Neural progenitor cell (in vitro differentiated cells): ENCODE data around the gene RAI1. TPM values are rescaled to one million over a fixed set of nuclear protein-coding genes. Genes with fewer than 3 reads are reported as not detected.

Experiments
- DNase-seq: peaks from one replicate; pipeline ENCODE4 v3.0.0-alpha.2; 2016; ENCODE audit warnings: low spot score
- H2AFZ ChIP-seq: fragments of 200-600 bp; sonication (generic); replicated peaks from 2 replicates; pipeline ENCODE4 v1.6.1; 2016; ENCODE audit warnings: antibody characterized with exemption
- H3F3A ChIP-seq: fragments of 200-600 bp; sonication (generic); 2 replicates; pipeline ENCODE4 v1.6.1; 2016; ENCODE audit warnings: antibody characterized with exemption, low read depth
- H3K27ac ChIP-seq: fragments of 200-600 bp; sonication (generic); 2 replicates; pipeline ENCODE4 v1.5.1; 2016; ENCODE audit warnings: mild to moderate bottlenecking
- H3K27me3 ChIP-seq: fragments of 200-600 bp; sonication (generic); 2 replicates; pipeline ENCODE4 v1.6.1; 2016; ENCODE audit warnings: mild to moderate bottlenecking, moderate library complexity
- H3K36me3 ChIP-seq: fragments of 200-600 bp; sonication (generic); 2 replicates; pipeline ENCODE4 v1.5.1; 2016
- H3K4me1 ChIP-seq: fragments of 200-600 bp; sonication (generic); 2 replicates; pipeline ENCODE4 v1.6.1; 2016; ENCODE audit warnings: mixed run types
- H3K4me2 ChIP-seq: fragments of 200-600 bp; sonication (generic); 2 replicates; pipeline ENCODE4 v1.6.1; 2016
- H3K4me3 ChIP-seq: fragments of 200-600 bp; sonication (generic); 2 replicates; pipeline ENCODE4 v1.5.1; 2016
- H3K79me2 ChIP-seq: fragments of 200-600 bp; sonication (generic); 2 replicates; pipeline ENCODE4 v1.6.1; 2016; ENCODE audit warnings: low read depth
- H3K9ac ChIP-seq: fragments of 200-600 bp; sonication (generic); 2 replicates; pipeline ENCODE4 v1.6.1; 2016
- H3K9me3 ChIP-seq: fragments of 200-600 bp; sonication (generic); 2 replicates; pipeline ENCODE4 v1.5.1; 2016; ENCODE audit warnings: low read depth
- H4K20me1 ChIP-seq: fragments of 200-600 bp; sonication (generic); 2 replicates; pipeline ENCODE4 v1.6.1; 2016; ENCODE audit warnings: low read depth
- H3K27ac Mint-ChIP-seq: 3 replicates; pipeline ENCODE4 v1.8.0; 2021; ENCODE audit warnings: mixed read lengths
- H3K27me3 Mint-ChIP-seq: 2 replicates; pipeline ENCODE4 v1.8.0; 2022; ENCODE audit warnings: low read depth, mild to moderate bottlenecking, inconsistent platforms, moderate library complexity, mixed read lengths; ENCODE audit not compliant: insufficient read depth
- H3K36me3 Mint-ChIP-seq: 3 replicates; pipeline ENCODE4 v1.8.0; 2021; ENCODE audit warnings: mixed read lengths
- H3K4me1 Mint-ChIP-seq: 3 replicates; pipeline ENCODE4 v1.8.0; 2021; ENCODE audit warnings: mixed read lengths
- H3K4me3 Mint-ChIP-seq: 3 replicates; pipeline ENCODE4 v1.8.0; 2021; ENCODE audit warnings: mild to moderate bottlenecking, moderate library complexity, mixed read lengths
- H3K9me3 Mint-ChIP-seq: 3 replicates; pipeline ENCODE4 v1.8.0; 2020; ENCODE audit warnings: mixed read lengths
- EZH2 ChIP-seq: fragments of 200-600 bp; sonication (generic); IDR thresholded peaks from 2 replicates; pipeline ENCODE4 v1.6.1; 2017; ENCODE audit warnings: antibody characterized with exemption, mild to moderate bottlenecking, moderate library complexity
- EZH2phosphoT487 ChIP-seq: fragments of 200-600 bp; sonication (generic); IDR thresholded peaks from 2 replicates; pipeline ENCODE4 v1.6.1; 2017; ENCODE audit warnings: antibody characterized with exemption
- total RNA-seq: library from RNA; depleted of rRNA; stranded (reverse); fragments of >200 nt; gene quantifications from 2 replicates; pipeline ENCODE4 v1.2.3, GENCODE V29; 2015; ENCODE audit warnings: low replicate concordance
- TF ChIP-seq, protein P1 (sequence below): fragments of 200-600 bp; sonication (generic); IDR thresholded peaks from 2 replicates; pipeline ENCODE4 v1.5.1; 2017; ENCODE audit warnings: antibody characterized with exemption, mild to moderate bottlenecking

RAI1 gene
- total RNA-seq, 1 donor from 2014 or later, result 27.4 TPM

DNA sequence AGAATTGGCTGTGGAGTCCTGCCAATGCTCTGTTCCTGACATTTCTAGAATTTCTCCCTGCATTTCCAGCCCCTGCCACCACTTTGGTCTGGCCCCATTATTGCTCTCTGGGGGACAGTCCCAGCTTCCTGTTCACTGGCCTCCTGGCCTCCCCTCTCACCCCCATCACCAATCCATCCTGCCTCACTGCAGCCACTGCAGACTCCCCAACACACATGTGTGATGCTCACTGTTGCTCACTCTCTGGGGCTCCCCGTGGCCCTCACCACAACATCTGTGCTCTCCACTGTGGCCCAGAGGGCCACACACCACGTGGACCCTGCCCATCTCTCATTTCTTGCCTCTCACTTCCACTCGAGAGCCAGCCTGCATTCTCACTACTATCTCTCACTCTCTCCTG, 91.0 kb downstream of the RAI1 start:
- peaks cover 93% of the 10 kb centered on the region for H4K20me1 ChIP-seq
- H3K9ac ChIP-seq, result no peak overlapping the region
- no peak overlapping the region for H3K4me3 ChIP-seq
- H3K79me2 ChIP-seq, result peaks cover 10% of the 10 kb centered on the region
- no peak overlapping the region for H3K4me2 ChIP-seq
- Mint-ChIP-seq H3K4me3 (no peak overlapping the region), H3K27me3 (peaks cover 2% of the 10 kb centered on the region), H3K9me3 (no peaks in the 10 kb centered on the region), H3K27ac (no peak overlapping the region), H3K36me3 (no peaks in the 10 kb centered on the region), H3K4me1 (peaks cover 69% of the 10 kb centered on the region)
- H3F3A ChIP-seq, result peaks cover 9% of the 10 kb centered on the region
- TF ChIP-seq EZH2phosphoT487, result no peak
- no peak for TF ChIP-seq EZH2
- TF ChIP-seq, protein P1, sequence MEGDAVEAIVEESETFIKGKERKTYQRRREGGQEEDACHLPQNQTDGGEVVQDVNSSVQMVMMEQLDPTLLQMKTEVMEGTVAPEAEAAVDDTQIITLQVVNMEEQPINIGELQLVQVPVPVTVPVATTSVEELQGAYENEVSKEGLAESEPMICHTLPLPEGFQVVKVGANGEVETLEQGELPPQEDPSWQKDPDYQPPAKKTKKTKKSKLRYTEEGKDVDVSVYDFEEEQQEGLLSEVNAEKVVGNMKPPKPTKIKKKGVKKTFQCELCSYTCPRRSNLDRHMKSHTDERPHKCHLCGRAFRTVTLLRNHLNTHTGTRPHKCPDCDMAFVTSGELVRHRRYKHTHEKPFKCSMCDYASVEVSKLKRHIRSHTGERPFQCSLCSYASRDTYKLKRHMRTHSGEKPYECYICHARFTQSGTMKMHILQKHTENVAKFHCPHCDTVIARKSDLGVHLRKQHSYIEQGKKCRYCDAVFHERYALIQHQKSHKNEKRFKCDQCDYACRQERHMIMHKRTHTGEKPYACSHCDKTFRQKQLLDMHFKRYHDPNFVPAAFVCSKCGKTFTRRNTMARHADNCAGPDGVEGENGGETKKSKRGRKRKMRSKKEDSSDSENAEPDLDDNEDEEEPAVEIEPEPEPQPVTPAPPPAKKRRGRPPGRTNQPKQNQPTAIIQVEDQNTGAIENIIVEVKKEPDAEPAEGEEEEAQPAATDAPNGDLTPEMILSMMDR, result no peak
- no peak overlapping the region for H3K27ac ChIP-seq
- H3K4me1 ChIP-seq, result peaks cover 34% of the 10 kb centered on the region
- DNase-seq, result no peak
- H3K9me3 ChIP-seq, result no peaks in the 10 kb centered on the region
- H3K27me3 ChIP-seq, result no peaks in the 10 kb centered on the region
- H3K36me3 ChIP-seq, result no peaks in the 10 kb centered on the region
- no peak overlapping the region for H2AFZ ChIP-seq

DNA sequence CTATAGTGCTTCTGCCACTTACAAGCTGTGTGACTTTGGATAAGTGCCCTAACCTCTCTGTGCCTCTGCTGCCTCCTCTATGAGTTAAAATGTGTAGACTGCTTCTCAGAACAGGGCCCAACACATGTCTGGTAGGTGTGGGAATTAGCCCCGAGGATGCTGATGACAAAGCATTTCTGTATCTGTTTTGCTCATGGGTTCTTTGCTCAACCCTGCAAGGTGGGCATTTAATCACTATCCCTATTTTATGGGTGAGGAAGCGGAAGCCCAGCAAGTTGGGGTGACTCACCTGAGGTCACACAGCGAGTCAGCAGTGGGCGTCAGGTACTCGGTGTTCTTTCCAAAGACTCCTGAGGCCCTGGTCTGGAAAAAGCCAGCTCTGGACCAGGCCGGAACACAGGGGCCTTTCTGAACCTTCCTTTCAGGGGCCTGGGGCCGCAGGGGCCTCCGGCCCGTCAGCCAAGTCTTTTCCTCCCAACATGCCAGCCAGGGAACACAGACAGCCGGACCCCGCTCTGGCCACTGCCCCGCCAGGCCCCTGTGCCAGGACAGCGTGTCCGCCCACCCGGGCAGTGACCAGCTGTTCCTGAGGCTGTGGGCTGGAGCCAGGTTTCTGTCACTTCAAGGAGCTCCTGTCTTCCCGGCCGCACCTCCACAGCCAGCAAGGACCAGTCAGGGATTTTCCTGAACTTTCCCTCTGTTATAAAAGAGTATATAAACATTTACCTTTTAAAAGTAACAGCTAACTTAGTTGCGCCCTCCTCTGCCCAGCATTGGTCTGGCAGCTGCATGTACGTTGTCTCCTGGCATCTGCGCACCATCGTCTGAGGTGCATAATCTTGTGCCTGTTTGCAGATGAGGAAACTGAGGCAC, 93.0 kb downstream of the RAI1 start:
- Mint-ChIP-seq H3K4me1 (peaks cover 67% of the 10 kb centered on the region), H3K27ac (no peak overlapping the region)

DNA sequence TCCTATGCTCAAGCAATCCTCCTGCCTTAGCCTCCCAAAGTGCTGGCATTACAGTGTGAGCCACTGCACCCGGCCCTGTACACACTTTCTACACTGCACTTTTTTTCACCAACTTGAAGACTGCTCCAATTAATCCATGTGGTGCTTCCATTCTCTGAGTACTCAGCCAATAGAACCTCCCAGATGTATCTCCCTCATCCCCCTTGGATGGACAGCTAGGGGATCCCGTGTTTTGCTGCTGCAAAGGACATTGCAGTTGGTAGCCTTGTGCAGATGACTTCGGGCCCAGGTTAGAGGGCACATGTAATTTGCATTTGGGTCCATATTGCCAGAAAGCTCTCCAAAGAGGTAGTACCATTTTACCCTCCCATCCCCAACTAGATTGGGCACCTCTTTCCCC, 95.6 kb downstream of the RAI1 start:
- Histone ChIP-seq H3K27ac (no peak overlapping the region), H3K4me2 (no peak overlapping the region), H3K4me1 (peaks cover 29% of the 10 kb centered on the region), H2AFZ (no peak overlapping the region), H3K4me3 (no peak overlapping the region), H3K36me3 (no peaks in the 10 kb centered on the region), H3K9ac (no peak overlapping the region), H4K20me1 (peaks cover 93% of the 10 kb centered on the region), H3F3A (peaks cover 35% of the 10 kb centered on the region), H3K27me3 (peaks cover 8% of the 10 kb centered on the region), H3K79me2 (no peaks in the 10 kb centered on the region), H3K9me3 (no peaks in the 10 kb centered on the region)
- H3K27ac Mint-ChIP-seq, result no peak overlapping the region
- no peak for DNase-seq
- H3K4me3 Mint-ChIP-seq, result no peak overlapping the region
- H3K9me3 Mint-ChIP-seq, result no peaks in the 10 kb centered on the region
- peaks cover 4% of the 10 kb centered on the region for H3K27me3 Mint-ChIP-seq
- H3K4me1 Mint-ChIP-seq, result peaks cover 63% of the 10 kb centered on the region
- TF ChIP-seq EZH2phosphoT487, result no peak
- TF ChIP-seq, protein P1, result no peak
- H3K36me3 Mint-ChIP-seq, result no peaks in the 10 kb centered on the region

More for the DNA sequence above, 93.0 kb downstream of the RAI1 start:
- no peaks in the 10 kb centered on the region for H3K9me3 ChIP-seq
- H3K27me3 ChIP-seq, result no peaks in the 10 kb centered on the region
- DNase-seq, result no peak
- no peak overlapping the region for H3K4me2 ChIP-seq
- no peak overlapping the region for H2AFZ ChIP-seq
- H3K4me3 ChIP-seq, result no peak overlapping the region
- no peak for TF ChIP-seq EZH2phosphoT487
- TF ChIP-seq, protein P1, result peak; percentile 21
- peaks cover 93% of the 10 kb centered on the region for H4K20me1 ChIP-seq
- no peak overlapping the region for H3K27ac ChIP-seq
- no peaks in the 10 kb centered on the region for H3K36me3 Mint-ChIP-seq
- H3K4me3 Mint-ChIP-seq, result no peak overlapping the region
- H3K9ac ChIP-seq, result no peak overlapping the region
- no peaks in the 10 kb centered on the region for H3K36me3 ChIP-seq
- H3K79me2 ChIP-seq, result peaks cover 3% of the 10 kb centered on the region
- H3F3A ChIP-seq, result peaks cover 11% of the 10 kb centered on the region
- H3K27me3 Mint-ChIP-seq, result peaks cover 2% of the 10 kb centered on the region
- H3K4me1 ChIP-seq, result peaks cover 29% of the 10 kb centered on the region
- no peaks in the 10 kb centered on the region for H3K9me3 Mint-ChIP-seq
